Astrocyte of the spinal cord (primary cell): ENCODE results near the gene OR5A1.
"Not testable (repeated sequence)": the region's sequence is repeated elsewhere in the genome, so short reads cannot be mapped to it uniquely, and the experiment has no call there.

Experiments used
- DNase-seq: peaks from one replicate; pipeline ENCODE4 v3.0.0; 2011; ENCODE audit warnings: low read depth, low spot score
- H3K4me3 ChIP-seq: 2 replicates; pipeline ENCODE4 v1.5.1; 2011; ENCODE audit warnings: low read depth, mild to moderate bottlenecking, low read length, moderate library complexity
- CTCF ChIP-seq: IDR thresholded peaks from 2 replicates; pipeline ENCODE4 v1.5.1; 2012; ENCODE audit warnings: low read depth, mild to moderate bottlenecking, low read length, inconsistent platforms
- in situ Hi-C: cut with HindIII; loops from 2 replicates; pipeline ENCODE4 v1.10.0; 2017; ENCODE audit warnings: low sequenced_read_pairs

The OR5A1 gene

GRCh38 chr11:59426361-59427067 lies 9.8 kb upstream of the OR5A1 start, which contains the start of gene OR5A2:
Gene OR5A2, minus strand, starts transcription at chr11:59426413. Its CDS starts 3,460 bp downstream, at chr11:59422953.
- DNase-seq = peak; percentile 1
- no peak within 1 kb of the TSS for H3K4me3 ChIP-seq
- TF ChIP-seq CTCF = no peak
- in situ Hi-C loops = no loop called here

GRCh38 chr11:59427068-59427382 lies 9.2 kb upstream of the OR5A1 start:
- DNase-seq = no peak
- in situ Hi-C loops = no loop called here
- H3K4me3 ChIP-seq = no peak overlapping the region
- no peak for TF ChIP-seq CTCF

- DNase-seq = peak; percentile 45
- H3K4me3 ChIP-seq = no peak overlapping the region
- TF ChIP-seq CTCF = peak; percentile 74
- in situ Hi-C loops = no loop called here
These were observed 6.2 kb upstream of the OR5A1 start for GRCh38 chr11:59429924-59430516.

GRCh38 chr11:59437770-59438169 lies 1.5 kb downstream of the OR5A1 start:
- no peak for DNase-seq
- no peak for TF ChIP-seq CTCF
- in situ Hi-C loops = no loop called here
- no peak overlapping the region for H3K4me3 ChIP-seq

- in situ Hi-C loops = not testable (repeated sequence)
These were observed 9.4 kb downstream of the OR5A1 start for GRCh38 chr11:59445624-59446023.

GRCh38 chr11:59448484-59448883 lies 12.2 kb downstream of the OR5A1 start:
- TF ChIP-seq CTCF = no peak
- no peak overlapping the region for H3K4me3 ChIP-seq
- in situ Hi-C loops = no loop called here
- DNase-seq = no peak

More at GRCh38 chr11:59445624-59446023, 9.4 kb downstream of the OR5A1 start:
- H3K4me3 ChIP-seq, DNase-seq: not testable (repeated sequence)

- H3K4me3 ChIP-seq = no peak within 1 kb of the TSS
- DNase-seq = no peak
- in situ Hi-C loops = no loop called here
- no peak for TF ChIP-seq CTCF
These were observed 20.4 kb downstream of the OR5A1 start, which contains the start of gene OR4D6 for GRCh38 chr11:59456661-59457060. Gene OR4D6, plus strand, starts transcription at chr11:59456961. Its CDS starts 0 bp downstream, at chr11:59456961.
